Parathyroid adenoma (tissue), 2 donors: ENCODE measurements around the gene CENPH.
"Not testable (repeated sequence)": the region's sequence is repeated elsewhere in the genome, so short reads cannot be mapped to it uniquely, and the experiment has no call there.

Experiments
- H2AFZ ChIP-seq: fragments of 300-600 bp; sonication (generic); one replicate; pipeline ENCODE4 v1.7.0; 2017; ENCODE audit warnings: antibody characterized with exemption, mild to moderate bottlenecking
- H3K27ac ChIP-seq: fragments of 300-600 bp; sonication (generic); one replicate; pipeline ENCODE4 v1.7.0; 2017
- H3K27me3 ChIP-seq: fragments of 300-600 bp; sonication (generic); one replicate; pipeline ENCODE4 v1.7.0; 2017; ENCODE audit warnings: low read length; ENCODE audit not compliant: control insufficient read depth, insufficient read depth
- H3K36me3 ChIP-seq: fragments of 300-600 bp; sonication (generic); one replicate; pipeline ENCODE4 v1.7.0; 2017; ENCODE audit warnings: low read length; ENCODE audit not compliant: control insufficient read depth, insufficient read depth
- H3K4me1 ChIP-seq: fragments of 300-600 bp; sonication (generic); one replicate; pipeline ENCODE4 v1.7.0; 2017; ENCODE audit warnings: control low read depth
- H3K4me2 ChIP-seq: fragments of 300-600 bp; sonication (generic); one replicate; pipeline ENCODE4 v1.7.0; 2017; ENCODE audit warnings: low read length
- H3K4me3 ChIP-seq: fragments of 300-600 bp; sonication (generic); one replicate; pipeline ENCODE4 v1.7.0; 2017; ENCODE audit warnings: low read depth, low read length
- H3K79me2 ChIP-seq: fragments of 300-600 bp; sonication (generic); one replicate; pipeline ENCODE4 v1.7.0; 2017; ENCODE audit warnings: control low read depth
- H3K9ac ChIP-seq: fragments of 300-600 bp; sonication (generic); one replicate; pipeline ENCODE4 v1.7.0; 2017; ENCODE audit warnings: mild to moderate bottlenecking
- H3K9me3 ChIP-seq: fragments of 300-600 bp; sonication (generic); one replicate; pipeline ENCODE4 v1.7.0; 2017; ENCODE audit warnings: low read length; ENCODE audit not compliant: control insufficient read depth
- CTCF ChIP-seq: fragments of 300-600 bp; sonication (generic); IDR thresholded peaks from one replicate; pipeline ENCODE4 v1.7.0; 2017; ENCODE audit warnings: antibody characterized with exemption, mild to moderate bottlenecking
- donor health status: primary hyperparathyroidism.

Gene CENPH

DNA sequence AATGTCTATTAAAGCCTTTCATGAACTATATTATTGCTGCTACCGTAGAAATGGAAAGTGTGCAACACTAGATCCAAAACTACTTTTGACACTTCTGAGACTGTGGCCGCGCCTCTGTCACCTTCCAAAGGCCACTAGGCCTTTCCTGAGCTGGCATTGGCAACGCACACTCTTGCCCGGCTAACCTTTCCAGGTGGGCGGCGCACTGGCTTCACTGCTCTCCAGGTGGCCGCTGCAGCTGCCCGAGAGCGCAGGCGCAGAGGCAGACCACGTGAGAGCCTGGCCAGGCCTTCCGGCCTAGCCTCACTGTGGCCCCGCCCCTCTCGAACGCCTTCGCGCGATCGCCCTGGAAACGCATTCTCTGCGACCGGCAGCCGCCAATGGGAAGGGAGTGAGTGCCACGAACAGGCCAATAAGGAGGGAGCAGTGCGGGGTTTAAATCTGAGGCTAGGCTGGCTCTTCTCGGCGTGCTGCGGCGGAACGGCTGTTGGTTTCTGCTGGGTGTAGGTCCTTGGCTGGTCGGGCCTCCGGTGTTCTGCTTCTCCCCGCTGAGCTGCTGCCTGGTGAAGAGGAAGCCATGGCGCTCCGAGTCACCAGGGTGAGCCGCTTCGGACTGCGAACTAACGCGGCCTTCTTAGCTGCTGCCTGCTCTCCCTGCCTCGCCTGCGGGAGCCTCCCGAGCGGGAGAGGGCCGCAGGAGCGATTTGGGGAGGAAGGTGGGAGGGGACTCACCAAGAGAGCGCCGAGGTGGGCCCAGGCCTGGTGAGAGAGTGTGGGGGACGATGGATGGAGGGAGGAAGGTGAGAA is 22.5 kb upstream of the CENPH start, which contains the start of gene CCNB1:
CCNB1 (plus strand) TSS at position 465 of the 807 bp plus-strand sequence; CDS start at position 578, 113 bp downstream.
- peaks cover 8% of the 10 kb centered on the region for H3K4me1 ChIP-seq
- TF ChIP-seq CTCF: peak; percentile 9
- H3K4me3 ChIP-seq: peak within 1 kb of the TSS; percentile 69
- no peaks in the 10 kb centered on the region for H3K36me3 ChIP-seq
- no peaks in the 10 kb centered on the region for H3K27me3 ChIP-seq
- no peak within 1 kb of the TSS for H3K9ac ChIP-seq
- H3K27ac ChIP-seq: peak within 1 kb of the TSS; percentile 36
- no peaks in the 10 kb centered on the region for H3K9me3 ChIP-seq
- H3K4me2 ChIP-seq: peak within 1 kb of the TSS; percentile 99
- peak within 1 kb of the TSS; percentile 86 for H2AFZ ChIP-seq
- H3K79me2 ChIP-seq: no peaks in the 10 kb centered on the region

DNA sequence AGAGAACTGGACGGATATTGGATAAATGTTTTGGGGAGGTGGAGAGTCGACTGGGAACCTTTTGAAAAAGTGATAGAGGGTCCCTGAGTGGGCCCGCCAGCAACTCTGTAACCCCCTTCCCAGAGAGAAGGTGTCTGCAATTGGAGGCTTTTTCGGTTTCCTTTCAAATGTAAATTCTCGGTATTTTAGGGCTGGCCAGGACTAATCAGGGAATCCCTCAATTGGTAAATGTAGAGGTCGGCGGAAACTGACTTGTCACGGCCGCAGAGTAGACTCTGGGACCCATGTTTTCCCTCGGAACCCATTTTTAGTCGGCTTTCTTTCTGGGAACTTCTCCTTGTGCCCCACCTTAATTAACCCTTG is 21.9 kb upstream of the CENPH start:
- Histone ChIP-seq H3K4me1 (peaks cover 8% of the 10 kb centered on the region), H3K79me2 (no peaks in the 10 kb centered on the region), H3K27me3 (no peaks in the 10 kb centered on the region), H3K9me3 (no peaks in the 10 kb centered on the region), H3K9ac (no peak overlapping the region), H3K4me3 (peak overlapping the region; percentile 69), H3K36me3 (no peaks in the 10 kb centered on the region), H3K4me2 (peak overlapping the region; percentile 99), H2AFZ (peak overlapping the region; percentile 86), H3K27ac (no peak overlapping the region)
- no peak for TF ChIP-seq CTCF

- H3K36me3 ChIP-seq: no peaks in the 10 kb centered on the region
- peak overlapping the region; percentile 69 for H3K4me3 ChIP-seq
- H3K9me3 ChIP-seq: no peaks in the 10 kb centered on the region
- peaks cover 8% of the 10 kb centered on the region for H3K4me1 ChIP-seq
- H3K27me3 ChIP-seq: no peaks in the 10 kb centered on the region
- H3K9ac ChIP-seq: no peak overlapping the region
- H2AFZ ChIP-seq: peak overlapping the region; percentile 86
- no peak for TF ChIP-seq CTCF
- H3K27ac ChIP-seq: no peak overlapping the region
- peak overlapping the region; percentile 99 for H3K4me2 ChIP-seq
- no peaks in the 10 kb centered on the region for H3K79me2 ChIP-seq
These were observed 21.5 kb upstream of the CENPH start for GRCh38 chr5:69167929-69168328.

- no peak overlapping the region for H3K9ac ChIP-seq
- H3K27me3 ChIP-seq: no peaks in the 10 kb centered on the region
- TF ChIP-seq CTCF: no peak
- peaks cover 8% of the 10 kb centered on the region for H3K4me1 ChIP-seq
- H3K36me3 ChIP-seq: no peaks in the 10 kb centered on the region
- H3K4me3 ChIP-seq: no peak overlapping the region
- H3K9me3 ChIP-seq: no peaks in the 10 kb centered on the region
- no peak overlapping the region for H2AFZ ChIP-seq
- no peak overlapping the region for H3K4me2 ChIP-seq
- H3K79me2 ChIP-seq: no peaks in the 10 kb centered on the region
- H3K27ac ChIP-seq: no peak overlapping the region
These were observed 18.9 kb upstream of the CENPH start for GRCh38 chr5:69170495-69170894.

- Histone ChIP-seq H3K27me3 (no peaks in the 10 kb centered on the region), H3K4me3 (no peak overlapping the region), H3K36me3 (no peaks in the 10 kb centered on the region), H3K4me1 (peaks cover 8% of the 10 kb centered on the region), H3K79me2 (no peaks in the 10 kb centered on the region), H2AFZ (no peak overlapping the region), H3K9ac (no peak overlapping the region), H3K4me2 (no peak overlapping the region), H3K27ac (no peak overlapping the region), H3K9me3 (no peaks in the 10 kb centered on the region)
- no peak for TF ChIP-seq CTCF
These were observed 18.4 kb upstream of the CENPH start for GRCh38 chr5:69170969-69171368.

DNA sequence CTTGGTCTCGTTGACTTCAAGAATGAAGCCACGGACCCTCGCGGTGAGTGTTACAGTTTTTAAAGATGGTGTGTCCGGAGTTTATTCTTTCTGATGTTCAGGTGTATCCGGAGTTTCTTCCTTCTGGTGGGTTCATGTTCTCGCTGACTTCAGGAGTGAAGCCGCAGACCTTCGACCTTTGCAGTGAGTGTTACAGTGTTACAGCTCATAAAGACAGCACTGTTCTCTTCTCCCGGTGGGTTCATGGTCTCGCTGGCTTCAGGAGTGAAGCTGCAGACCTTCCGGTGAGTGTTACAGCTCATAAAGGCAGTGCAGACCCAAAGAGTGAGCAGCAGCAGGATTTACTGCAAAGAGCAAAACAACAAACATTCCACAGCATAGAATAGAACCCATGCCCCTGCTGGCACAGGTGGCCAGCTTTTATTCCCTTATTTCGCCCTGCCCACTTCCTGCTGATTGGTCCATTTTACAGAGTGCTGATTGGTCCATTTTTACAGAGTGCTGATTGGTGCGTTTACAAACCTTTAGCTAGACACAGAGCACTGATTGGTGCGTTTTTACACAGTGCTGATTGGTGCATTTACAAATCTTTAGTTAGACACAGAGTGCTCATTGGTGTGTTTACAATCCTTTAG is 7.6 kb upstream of the CENPH start:
- not testable (repeated sequence) for H3K9ac ChIP-seq, H3K4me1 ChIP-seq, H3K4me2 ChIP-seq, H2AFZ ChIP-seq, H3K36me3 ChIP-seq, H3K27me3 ChIP-seq, H3K27ac ChIP-seq, H3K9me3 ChIP-seq, H3K4me3 ChIP-seq, H3K79me2 ChIP-seq
